HEK293T (cell line): ENCODE data around the gene GTPBP10.

Source experiments
- CTCF ChIA-PET: fragments of 350-600 bp; formaldehyde crosslinking; extraction: SDS; loops from one replicate; lab custom pipeline; 2021; ENCODE audit warnings: antibody characterized with exemption, inconsistent platforms; lab: Yijun Ruan, JAX
- POLR2A ChIA-PET: fragments of 350-600 bp; formaldehyde crosslinking; extraction: SDS; loops from one replicate; lab custom pipeline; 2020; ENCODE audit warnings: antibody characterized with exemption, inconsistent platforms; lab: Yijun Ruan, JAX
- DNase-seq: peaks from one replicate; pipeline ENCODE4 v3.0.0; 2012; ENCODE audit warnings: mixed read lengths; ENCODE audit errors: extremely low spot score
- ARNT ChIP-seq: fragments of 450-650 bp; IDR thresholded peaks from 2 replicates; pipeline ENCODE4 v1.6.1; 2017; ENCODE audit warnings: mild to moderate bottlenecking
- BHLHE40 ChIP-seq: fragments of 450-650 bp; IDR thresholded peaks from 2 replicates; pipeline ENCODE4 v1.6.1; 2016; ENCODE audit warnings: mild to moderate bottlenecking, moderate library complexity, borderline replicate concordance
- CTBP1 ChIP-seq: fragments of 450-650 bp; IDR thresholded peaks from 2 replicates; pipeline ENCODE4 v1.6.1; 2016; ENCODE audit warnings: borderline replicate concordance
- ELF4 ChIP-seq: fragments of 450-650 bp; IDR thresholded peaks from 2 replicates; pipeline ENCODE4 v1.6.1; 2017; ENCODE audit warnings: antibody characterized with exemption
- FOXA1 ChIP-seq: fragments of 450-650 bp; IDR thresholded peaks from 2 replicates; pipeline ENCODE4 v1.6.1; 2016; ENCODE audit warnings: mild to moderate bottlenecking
- FOXK2 ChIP-seq: fragments of 450-650 bp; IDR thresholded peaks from 2 replicates; pipeline ENCODE4 v1.6.1; 2016; ENCODE audit warnings: mild to moderate bottlenecking
- FOXM1 ChIP-seq: fragments of 450-650 bp; IDR thresholded peaks from 2 replicates; pipeline ENCODE4 v1.6.1; 2017; ENCODE audit warnings: mild to moderate bottlenecking, borderline replicate concordance
- HDGF ChIP-seq: fragments of 450-650 bp; IDR thresholded peaks from 2 replicates; pipeline ENCODE4 v1.6.1; 2017; ENCODE audit warnings: antibody characterized with exemption, borderline replicate concordance
- L3MBTL2 ChIP-seq: fragments of 450-650 bp; conservative IDR thresholded peaks from 2 replicates; pipeline ENCODE4 v1.6.1; 2016; ENCODE audit warnings: mild to moderate bottlenecking
- LEF1 ChIP-seq: fragments of 450-650 bp; IDR thresholded peaks from 2 replicates; pipeline ENCODE4 v1.6.1; 2017; ENCODE audit warnings: mild to moderate bottlenecking, borderline replicate concordance
- NFRKB ChIP-seq: fragments of 450-650 bp; IDR thresholded peaks from 2 replicates; pipeline ENCODE4 v1.6.1; 2016; ENCODE audit warnings: mild to moderate bottlenecking, moderate library complexity
- PKNOX1 ChIP-seq: fragments of 450-650 bp; IDR thresholded peaks from 2 replicates; pipeline ENCODE4 v1.6.1; 2016
- SP1 ChIP-seq: fragments of 450-650 bp; IDR thresholded peaks from 2 replicates; pipeline ENCODE4 v1.6.1; 2017
- SUZ12 ChIP-seq: fragments of 450-650 bp; IDR thresholded peaks from 2 replicates; pipeline ENCODE4 v1.6.1; 2016; ENCODE audit warnings: mild to moderate bottlenecking
- TARDBP ChIP-seq: fragments of 450-650 bp; IDR thresholded peaks from 2 replicates; pipeline ENCODE4 v1.6.1; 2016
- ZNF384 ChIP-seq: fragments of 450-650 bp; IDR thresholded peaks from 2 replicates; pipeline ENCODE4 v1.6.1; 2016

Gene GTPBP10

GRCh38 chr7:90409667-90410066 lies 63.2 kb downstream of the GTPBP10 start:
- TF ChIP-seq ELF4: no peak
- no peak for TF ChIP-seq FOXM1
- no peak for TF ChIP-seq SP1
- CTCF ChIA-PET: no interaction called here
- POLR2A ChIA-PET: no interaction called here
- no peak for DNase-seq

GRCh38 chr7:90411510-90411909 lies 65.0 kb downstream of the GTPBP10 start:
- ChIA-PET POLR2A (no interaction called here), CTCF (interaction anchor here (0.7 kb wide), 1 partner anchor 660 kb away, joined by 3 read pairs; no protein-coding TSS in a partner anchor)
- TF ChIP-seq FOXK2: no peak
- TF ChIP-seq NFRKB: no peak
- no peak for TF ChIP-seq FOXM1
- no peak for TF ChIP-seq TARDBP
- no peak for TF ChIP-seq BHLHE40
- no peak for TF ChIP-seq FOXA1
- no peak for TF ChIP-seq CTBP1
- no peak for TF ChIP-seq HDGF
- TF ChIP-seq ZNF384: no peak
- TF ChIP-seq LEF1: no peak
- TF ChIP-seq SP1: no peak
- no peak for TF ChIP-seq SUZ12
- no peak for TF ChIP-seq ARNT
- no peak for TF ChIP-seq L3MBTL2
- TF ChIP-seq PKNOX1: no peak
- DNase-seq: no peak

- DNase-seq: peak; percentile 14
- POLR2A ChIA-PET: no interaction called here
- TF ChIP-seq FOXM1 (no peak), BHLHE40 (no peak), TARDBP (no peak), FOXA1 (no peak), PKNOX1 (no peak), HDGF (no peak), FOXK2 (no peak), CTBP1 (no peak), SP1 (no peak), ARNT (no peak), NFRKB (no peak), L3MBTL2 (no peak), ZNF384 (no peak), SUZ12 (no peak), ELF4 (no peak), LEF1 (no peak)
- CTCF ChIA-PET: no interaction called here
Observed at GRCh38 chr7:90412458-90413184, 66.1 kb downstream of the GTPBP10 start.

- POLR2A ChIA-PET: no interaction called here
- TF ChIP-seq ELF4: no peak
- no peak for TF ChIP-seq LEF1
- no peak for DNase-seq
- CTCF ChIA-PET: no interaction called here
Observed at GRCh38 chr7:90413185-90413528, 66.6 kb downstream of the GTPBP10 start.

GRCh38 chr7:90421651-90422050 lies 75.1 kb downstream of the GTPBP10 start:
- CTCF ChIA-PET: no interaction called here
- no peak for DNase-seq
- POLR2A ChIA-PET: no interaction called here
- no peak for TF ChIP-seq SP1
- no peak for TF ChIP-seq BHLHE40
- no peak for TF ChIP-seq NFRKB

- ChIA-PET CTCF (no interaction called here), POLR2A (no interaction called here)
- no peak for TF ChIP-seq FOXK2
- no peak for TF ChIP-seq SUZ12
- TF ChIP-seq CTBP1: no peak
- TF ChIP-seq L3MBTL2: no peak
- no peak for TF ChIP-seq ZNF384
- no peak for TF ChIP-seq FOXM1
- no peak for TF ChIP-seq BHLHE40
- no peak for TF ChIP-seq ELF4
- TF ChIP-seq PKNOX1: no peak
- no peak for TF ChIP-seq ARNT
- no peak for TF ChIP-seq LEF1
- no peak for TF ChIP-seq NFRKB
- no peak for TF ChIP-seq TARDBP
- TF ChIP-seq FOXA1: no peak
- TF ChIP-seq HDGF: no peak
- TF ChIP-seq SP1: no peak
- DNase-seq: no peak
Observed at GRCh38 chr7:90424720-90425119, 78.2 kb downstream of the GTPBP10 start.
